ENCODE data around the gene EML5. TPM values are rescaled to one million over a fixed set of nuclear protein-coding genes. Genes with fewer than 3 reads are reported as not detected.
"Not testable (repeated sequence)": the region's sequence is repeated elsewhere in the genome, so short reads cannot be mapped to it uniquely, and the experiment has no call there.

EML5 gene
- polyA plus RNA-seq, 1 experiment = 3.6 TPM

GRCh38 chr14:88824314-88825077 lies 31.7 kb upstream of the EML5 start, which contains the start of gene TTC8:
TTC8 (plus strand) TSS chr14:88824651; CDS start chr14:88824708, 57 bp downstream.
- CTCF ChIA-PET = interaction anchor here (1.0 to 1.4 kb wide), 4 partner anchors 11 to 202 kb away, joined by 3 to 11 read pairs (median 5); no protein-coding TSS in a partner anchor
- Histone ChIP-seq H3K27ac (ENCODE audit: low read depth, low read length) (peak within 1 kb of the TSS; percentile 80), H3K4me3 (ENCODE audit: low read depth, low read length) (peak within 1 kb of the TSS; percentile 82), H3K27me3 (ENCODE audit: control insufficient read depth, insufficient read depth, low read length) (no peaks in the 10 kb centered on the region), H3K9me3 (ENCODE audit: control insufficient read depth, insufficient read depth, low read length) (peaks cover 3% of the 10 kb centered on the region; the same call in 1 of the 2 replicates)
- peak; percentile 70 for DNase-seq (ENCODE audit: low read depth, low spot score)
- POLR2A ChIA-PET = interaction anchor here (0.8 to 1.6 kb wide), 10 partner anchors 9 to 176 kb away, joined by 3 to 18 read pairs (median 4); partner anchors contain the start of gene EML5
- TF ChIP-seq CTCF (IDR thresholded peaks at IDR 0.05; ENCODE audit: low read depth, low read length) = no peak

GRCh38 chr14:88823968-88824313 lies 31.2 kb upstream of the EML5 start:
- ChIA-PET CTCF (interaction anchor here (1.0 to 1.4 kb wide), 2 partner anchors 157 to 203 kb away, joined by 3 to 11 read pairs; no protein-coding TSS in a partner anchor), POLR2A (interaction anchor here (0.9 to 1.6 kb wide), 9 partner anchors 10 to 177 kb away, joined by 3 to 18 read pairs (median 4); partner anchors contain the start of gene EML5)
- Histone ChIP-seq H3K27me3 (ENCODE audit: control insufficient read depth, insufficient read depth, low read length) (no peaks in the 10 kb centered on the region), H3K9me3 (ENCODE audit: control insufficient read depth, insufficient read depth, low read length) (peaks cover 3% of the 10 kb centered on the region; the same call in 1 of the 2 replicates), H3K27ac (ENCODE audit: low read depth, low read length) (peak overlapping the region; percentile 80), H3K4me3 (ENCODE audit: low read depth, low read length) (peak overlapping the region; percentile 82)
- no peak for DNase-seq (ENCODE audit: low read depth, low spot score)
- TF ChIP-seq CTCF (IDR thresholded peaks at IDR 0.05; ENCODE audit: low read depth, low read length) = no peak

DNA sequence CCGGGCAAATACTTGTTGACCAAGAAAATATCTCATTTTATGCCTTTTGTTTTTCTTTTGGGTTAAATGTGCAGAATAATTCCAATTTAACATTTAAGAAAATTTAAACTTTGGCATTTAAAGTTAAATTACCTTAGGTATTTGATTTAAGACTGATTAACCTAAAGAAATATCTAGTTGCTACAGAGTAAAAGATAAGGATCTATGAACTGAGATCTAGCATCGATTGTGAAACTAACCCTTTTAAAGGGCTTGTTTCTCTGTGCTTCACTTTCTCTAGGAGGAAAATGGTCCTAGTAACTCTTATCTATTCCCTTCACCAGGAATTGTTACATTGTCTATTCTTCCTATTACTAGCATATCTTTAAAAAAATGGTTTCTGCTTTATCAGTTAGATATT lies 29.1 kb upstream of the EML5 start:
- Histone ChIP-seq H3K4me3 (ENCODE audit: low read depth, low read length) (no peak overlapping the region), H3K27me3 (ENCODE audit: control insufficient read depth, insufficient read depth, low read length) (no peaks in the 10 kb centered on the region), H3K9me3 (ENCODE audit: control insufficient read depth, insufficient read depth, low read length) (peaks cover 3% of the 10 kb centered on the region; the same call in 1 of the 2 replicates), H3K27ac (ENCODE audit: low read depth, low read length) (no peak overlapping the region)
- no peak for TF ChIP-seq CTCF (IDR thresholded peaks at IDR 0.05; ENCODE audit: low read depth, low read length)
- DNase-seq (ENCODE audit: low read depth, low spot score) = no peak
- POLR2A ChIA-PET = no interaction called here
- CTCF ChIA-PET = no interaction called here

DNA sequence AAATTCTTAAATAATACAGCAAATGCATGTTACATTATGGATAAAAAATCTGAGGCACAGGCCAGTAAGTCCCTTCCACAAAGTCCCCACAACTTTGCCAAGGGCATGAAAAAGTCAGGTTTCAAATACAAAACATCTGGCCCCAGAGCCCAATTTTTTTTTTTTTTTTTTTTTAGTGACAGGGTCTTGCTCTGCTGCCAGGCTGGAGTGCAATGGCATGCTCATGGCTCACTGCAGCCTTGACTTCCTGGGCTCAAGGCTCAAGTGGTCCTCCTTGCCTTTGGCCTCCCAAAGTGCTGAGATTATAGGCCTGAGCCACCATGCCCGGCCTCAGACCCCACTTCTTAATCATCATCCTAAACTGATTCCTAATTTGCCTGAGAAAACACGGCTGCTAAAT lies 28.6 kb upstream of the EML5 start:
- Histone ChIP-seq H3K9me3 (ENCODE audit: control insufficient read depth, insufficient read depth, low read length) (peaks cover 2% of the 10 kb centered on the region; the same call in 1 of the 2 replicates), H3K27me3 (ENCODE audit: control insufficient read depth, insufficient read depth, low read length) (no peaks in the 10 kb centered on the region), H3K27ac (ENCODE audit: low read depth, low read length) (no peak overlapping the region), H3K4me3 (ENCODE audit: low read depth, low read length) (no peak overlapping the region)
- no peak for TF ChIP-seq CTCF (IDR thresholded peaks at IDR 0.05; ENCODE audit: low read depth, low read length)
- DNase-seq (ENCODE audit: low read depth, low spot score) = no peak
- ChIA-PET POLR2A (no interaction called here), CTCF (no interaction called here)

- H3K9me3 ChIP-seq (ENCODE audit: control insufficient read depth, insufficient read depth, low read length); H3K27me3 ChIP-seq (ENCODE audit: control insufficient read depth, insufficient read depth, low read length); H3K4me3 ChIP-seq (ENCODE audit: low read depth, low read length); DNase-seq (ENCODE audit: low read depth, low spot score); POLR2A ChIA-PET; H3K27ac ChIP-seq (ENCODE audit: low read depth, low read length): not testable (repeated sequence)
- CTCF ChIA-PET = interaction anchor here (1.0 kb wide), 1 partner anchor 152 kb away, joined by 4 read pairs; no protein-coding TSS in a partner anchor
Observed at GRCh38 chr14:88819674-88820073, 26.9 kb upstream of the EML5 start.
